H9 (cell line): ENCODE data around the gene PISD. TPM values are rescaled to one million over a fixed set of nuclear protein-coding genes. Genes with fewer than 3 reads are reported as not detected.

ENCODE experiments used
- DNase-seq: peaks from one replicate; pipeline ENCODE4 v3.0.0-alpha.2; 2017
- H2AFZ ChIP-seq: one replicate; pipeline ENCODE4 v1.6.1; 2013; ENCODE audit warnings: mild to moderate bottlenecking, low read length, control low read depth, moderate library complexity
- H2AK5ac ChIP-seq: 2 replicates; pipeline ENCODE4 v1.6.1; 2013; ENCODE audit warnings: low read length, control low read depth, mixed read lengths; ENCODE audit not compliant: insufficient read length
- H2BK120ac ChIP-seq: one replicate; pipeline ENCODE4 v1.6.1; 2013; ENCODE audit warnings: low read depth, mild to moderate bottlenecking, low read length, control low read depth, inconsistent platforms; ENCODE audit not compliant: poor library complexity, severe bottlenecking
- H2BK12ac ChIP-seq: 2 replicates; pipeline ENCODE4 v1.6.1; 2013; ENCODE audit warnings: low read length, control low read depth, mixed read lengths, low read depth; ENCODE audit not compliant: insufficient read length
- H2BK15ac ChIP-seq: 2 replicates; pipeline ENCODE4 v1.6.1; 2013; ENCODE audit warnings: low read depth, low read length, control low read depth
- H2BK20ac ChIP-seq: one replicate; pipeline ENCODE4 v1.6.1; 2013; ENCODE audit warnings: low read depth, mild to moderate bottlenecking, low read length, control low read depth, inconsistent platforms; ENCODE audit not compliant: poor library complexity, severe bottlenecking
- H2BK5ac ChIP-seq: 2 replicates; pipeline ENCODE4 v1.6.1; 2013; ENCODE audit warnings: low read length, control low read depth, mixed read lengths; ENCODE audit not compliant: insufficient read length
- H3K14ac ChIP-seq: 2 replicates; pipeline ENCODE4 v1.6.1; 2013; ENCODE audit warnings: low read length, control low read depth; ENCODE audit not compliant: insufficient read depth
- H3K18ac ChIP-seq: 2 replicates; pipeline ENCODE4 v1.6.1; 2013; ENCODE audit warnings: low read depth, mild to moderate bottlenecking, mixed read lengths, low read length, control low read depth; ENCODE audit not compliant: insufficient read length
- H3K23ac ChIP-seq: 2 replicates; pipeline ENCODE4 v1.6.1; 2013; ENCODE audit warnings: low read length, control low read depth, mixed read lengths, low read depth; ENCODE audit not compliant: insufficient read length
- H3K23me2 ChIP-seq: 2 replicates; pipeline ENCODE4 v1.6.1; 2013; ENCODE audit warnings: low read depth, mild to moderate bottlenecking, mixed read lengths, low read length, control low read depth; ENCODE audit not compliant: insufficient read length, poor library complexity, severe bottlenecking
- H3K27ac ChIP-seq: 2 replicates; pipeline ENCODE4 v1.5.1; 2013; ENCODE audit warnings: low read length, control low read depth, mixed read lengths, low read depth; ENCODE audit not compliant: insufficient read length
- H3K27me3 ChIP-seq: 2 replicates; pipeline ENCODE4 v1.6.1; 2013; ENCODE audit warnings: low read length, control low read depth, inconsistent platforms; ENCODE audit not compliant: insufficient read depth
- H3K4ac ChIP-seq: 2 replicates; pipeline ENCODE4 v1.6.1; 2013; ENCODE audit warnings: low read depth, mild to moderate bottlenecking, control low read depth, inconsistent platforms, low read length, moderate library complexity
- H3K4me1 ChIP-seq: 2 replicates; pipeline ENCODE4 v1.6.1; 2013; ENCODE audit warnings: low read length, control low read depth, inconsistent platforms; ENCODE audit not compliant: insufficient read depth
- H3K4me2 ChIP-seq: 2 replicates; pipeline ENCODE4 v1.6.1; 2013; ENCODE audit warnings: low read length, control low read depth, mixed read lengths; ENCODE audit not compliant: insufficient read length, insufficient read depth
- H3K56ac ChIP-seq: 2 replicates; pipeline ENCODE4 v1.6.1; 2013; ENCODE audit warnings: low read depth, mild to moderate bottlenecking, mixed read lengths, low read length, control low read depth; ENCODE audit not compliant: insufficient read length
- H3K79me1 ChIP-seq: 2 replicates; pipeline ENCODE4 v1.6.1; 2013; ENCODE audit warnings: low read depth, mild to moderate bottlenecking, moderate library complexity, low read length, control low read depth, inconsistent platforms; ENCODE audit not compliant: insufficient read depth, poor library complexity, severe bottlenecking
- H3K79me2 ChIP-seq: 2 replicates; pipeline ENCODE4 v1.6.1; 2013; ENCODE audit warnings: low read length, control low read depth, inconsistent platforms; ENCODE audit not compliant: insufficient read depth
- H3K9ac ChIP-seq: 2 replicates; pipeline ENCODE4 v1.6.1; 2013; ENCODE audit warnings: low read length, control low read depth, mixed read lengths; ENCODE audit not compliant: insufficient read length; ENCODE audit errors: extremely low read depth
- H3K9me3 ChIP-seq: one replicate; pipeline ENCODE4 v1.6.1; 2013; ENCODE audit warnings: low read depth, low read length, inconsistent platforms; ENCODE audit not compliant: control insufficient read depth
- H3T11ph ChIP-seq: one replicate; pipeline ENCODE4 v1.6.1; 2013; ENCODE audit warnings: mild to moderate bottlenecking, low read length, control low read depth, inconsistent platforms
- H4K20me1 ChIP-seq: one replicate; pipeline ENCODE4 v1.6.1; 2013; ENCODE audit not compliant: control insufficient read depth, insufficient read length, insufficient read depth
- H4K5ac ChIP-seq: 2 replicates; pipeline ENCODE4 v1.6.1; 2013; ENCODE audit warnings: low read depth, mild to moderate bottlenecking, mixed read lengths, low read length, control low read depth; ENCODE audit not compliant: insufficient read length
- H4K8ac ChIP-seq: replicated peaks from 2 replicates; pipeline ENCODE4 v1.6.1; 2013; ENCODE audit warnings: low read length, control low read depth, mixed read lengths, low read depth; ENCODE audit not compliant: insufficient read length
- H4K91ac ChIP-seq: 2 replicates; pipeline ENCODE4 v1.6.1; 2013; ENCODE audit warnings: low read depth, mild to moderate bottlenecking, moderate library complexity, mixed read lengths, low read length, control low read depth; ENCODE audit not compliant: insufficient read length
- H3K27ac Mint-ChIP-seq, 3 experiments: 2 replicates in 2 of 3; 3 replicates in 1 of 3; pipeline ENCODE4 v1.8.0; 2020 to 2021; ENCODE audit warnings: mixed read lengths in 3 of 3, mild to moderate bottlenecking in 1 of 3, moderate library complexity in 1 of 3
- H3K27me3 Mint-ChIP-seq: 2 replicates; pipeline ENCODE4 v1.8.0; 2021; ENCODE audit warnings: low read depth, mild to moderate bottlenecking, moderate library complexity, mixed read lengths
- H3K36me3 Mint-ChIP-seq, 3 experiments: 2 replicates in 2 of 3; 3 replicates in 1 of 3; pipeline ENCODE4 v1.8.0; 2020 to 2021; ENCODE audit warnings: low read depth in 3 of 3, mixed read lengths in 3 of 3; ENCODE audit not compliant: insufficient read depth in 1 of 3
- H3K4me1 Mint-ChIP-seq, 2 experiments: 2 replicates each; pipeline ENCODE4 v1.8.0; 2020; ENCODE audit warnings: mixed read lengths in 2 of 2
- H3K4me3 Mint-ChIP-seq, 2 experiments: 2 replicates in 1 of 2; 3 replicates in 1 of 2; pipeline ENCODE4 v1.8.0; 2020 to 2021; ENCODE audit warnings: mild to moderate bottlenecking in 2 of 2, mixed read lengths in 2 of 2, moderate library complexity in 1 of 2
- H3K9me3 Mint-ChIP-seq, 2 experiments: 2 replicates in 1 of 2; 3 replicates in 1 of 2; pipeline ENCODE4 v1.8.0; 2020; ENCODE audit warnings: mild to moderate bottlenecking in 2 of 2, mixed read lengths in 2 of 2, moderate library complexity in 1 of 2
- CTCF ChIP-seq: fragments of 200-600 bp; sonication (generic); conservative IDR thresholded peaks from 3 replicates; pipeline ENCODE4 v1.8.0; 2021; ENCODE audit warnings: antibody characterized with exemption, mild to moderate bottlenecking
- WGBS: extraction: QIAGEN DNeasy Blood & Tissue Kit; methylation state at CpG from one replicate; pipeline ENCODE4 v1.1.7; 2013; ENCODE audit warnings: missing lambda C conversion rate, low lambda C conversion rate, mixed read lengths; ENCODE audit not compliant: insufficient read length; ENCODE audit errors: extremely low coverage; 5-methylcytosine and 5-hydroxymethylcytosine counted together
- total RNA-seq: library from RNA; stranded (reverse); gene quantifications from 2 replicates; pipeline ENCODE4 v1.2.1, GENCODE V29; 2021

PISD gene
- total RNA-seq, 1 experiment from 2014 or later = 62.0 TPM

- Histone ChIP-seq H3K23ac (no peak overlapping the region), H3T11ph (no peak overlapping the region), H3K79me2 (no peaks in the 10 kb centered on the region), H3K27ac (no peak overlapping the region), H3K27me3 (no peaks in the 10 kb centered on the region), H4K91ac (no peak overlapping the region), H3K9me3 (no peaks in the 10 kb centered on the region), H3K4me2 (no peak overlapping the region), H4K20me1 (no peaks in the 10 kb centered on the region), H2BK5ac (no peak overlapping the region), H2BK15ac (no peak overlapping the region), H2BK12ac (no peak overlapping the region), H4K8ac (no peak overlapping the region), H2AFZ (no peak overlapping the region), H2AK5ac (no peak overlapping the region), H3K4ac (no peak overlapping the region), H3K56ac (no peak overlapping the region), H3K4me1 (no peaks in the 10 kb centered on the region), H3K14ac (no peak overlapping the region), H2BK20ac (no peak overlapping the region), H3K9ac (no peak overlapping the region), H4K5ac (no peak overlapping the region), H3K18ac (no peak overlapping the region), H3K23me2 (no peaks in the 10 kb centered on the region), H3K79me1 (no peaks in the 10 kb centered on the region), H2BK120ac (no peak overlapping the region)
- no CpG with 5 or more reads among the region's 5 CpGs for WGBS
- Mint-ChIP-seq H3K27ac (no peak overlapping the region), H3K4me3 (no peak overlapping the region), H3K27me3 (0 out of 2 replicates have a peak, but pooled peaks cover 1% of the 10 kb centered on the region), H3K36me3 (peaks cover 0 to 11% (median 0%) of the 10 kb centered on the region in 3 experiments; a peak in 3 of 7 replicates), H3K4me1 (no peaks in the 10 kb centered on the region), H3K9me3 (no peaks in the 10 kb centered on the region)
- no peak for TF ChIP-seq CTCF
- DNase-seq = no peak
These were observed 83.8 kb downstream of the PISD start for GRCh38 chr22:31578171-31578570.
